Neutrophil (primary cell): ENCODE measurements around the gene TMEM204.

ENCODE experiments used
- H3K27ac ChIP-seq: fragments of 200-600 bp; sonication (generic); 2 replicates; pipeline ENCODE4 v1.5.1; 2016; ENCODE audit warnings: mild to moderate bottlenecking, moderate library complexity
- H3K27me3 ChIP-seq: fragments of 200-600 bp; sonication (generic); 2 replicates; pipeline ENCODE4 v1.6.0; 2016; ENCODE audit warnings: mild to moderate bottlenecking
- H3K36me3 ChIP-seq: fragments of 200-600 bp; sonication (generic); 2 replicates; pipeline ENCODE4 v1.5.1; 2017
- H3K4me1 ChIP-seq, 2 experiments: fragments of 200-600 bp in 1 of 2; sonication (generic) in 1 of 2; 1 replicate in 1 of 2; 2 replicates in 1 of 2; pipeline versions ENCODE4 v1.5.1 to v1.6.1; 2013 to 2016; ENCODE audit warnings: low read depth in 1 of 2, low read length in 1 of 2, mild to moderate bottlenecking in 1 of 2, moderate library complexity in 1 of 2; ENCODE audit not compliant: control insufficient read depth in 1 of 2, insufficient read depth in 1 of 2
- H3K4me3 ChIP-seq, 2 experiments: fragments of 200-600 bp in 1 of 2; sonication (generic) in 1 of 2; 1 replicate in 1 of 2; 2 replicates in 1 of 2; pipeline ENCODE4 v1.5.1; 2013 to 2016; ENCODE audit warnings: low read depth in 1 of 2, low read length in 1 of 2, mild to moderate bottlenecking in 1 of 2, moderate library complexity in 1 of 2
- H3K9me3 ChIP-seq: fragments of 200-600 bp; sonication (generic); 2 replicates; pipeline ENCODE4 v1.5.1; 2016
- CTCF ChIP-seq: fragments of 200-600 bp; sonication (generic); IDR thresholded peaks from 2 replicates; pipeline ENCODE4 v1.5.1; 2016; ENCODE audit warnings: antibody characterized with exemption

The TMEM204 gene

DNA sequence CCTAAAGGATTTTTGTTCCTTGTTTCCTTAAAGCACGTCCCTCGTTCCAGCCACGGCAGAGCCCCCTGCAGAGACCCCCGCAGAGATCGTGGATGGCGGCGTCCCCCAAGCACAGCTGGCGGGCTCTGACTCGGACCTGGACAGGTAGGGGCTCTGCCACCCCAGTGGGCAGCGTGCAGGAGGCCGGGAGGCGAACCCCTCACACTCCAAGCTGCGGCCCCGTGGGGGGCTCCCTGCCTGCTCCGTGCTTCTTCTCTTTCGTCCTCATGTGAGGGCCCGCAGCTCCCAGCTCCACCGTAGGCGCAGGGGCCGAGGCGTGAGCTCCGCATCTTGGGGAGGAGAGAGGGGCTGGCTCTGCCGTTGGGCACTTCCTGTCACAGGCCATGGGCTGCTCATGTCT lies 31.8 kb upstream of the TMEM204 start:
- Histone ChIP-seq H3K36me3 (peaks cover 74% of the 10 kb centered on the region), H3K27ac (no peak overlapping the region), H3K27me3 (no peaks in the 10 kb centered on the region), H3K4me3 (no peak overlapping the region), H3K9me3 (no peaks in the 10 kb centered on the region), H3K4me1 (no peaks in the 10 kb centered on the region)
- TF ChIP-seq CTCF: no peak

DNA sequence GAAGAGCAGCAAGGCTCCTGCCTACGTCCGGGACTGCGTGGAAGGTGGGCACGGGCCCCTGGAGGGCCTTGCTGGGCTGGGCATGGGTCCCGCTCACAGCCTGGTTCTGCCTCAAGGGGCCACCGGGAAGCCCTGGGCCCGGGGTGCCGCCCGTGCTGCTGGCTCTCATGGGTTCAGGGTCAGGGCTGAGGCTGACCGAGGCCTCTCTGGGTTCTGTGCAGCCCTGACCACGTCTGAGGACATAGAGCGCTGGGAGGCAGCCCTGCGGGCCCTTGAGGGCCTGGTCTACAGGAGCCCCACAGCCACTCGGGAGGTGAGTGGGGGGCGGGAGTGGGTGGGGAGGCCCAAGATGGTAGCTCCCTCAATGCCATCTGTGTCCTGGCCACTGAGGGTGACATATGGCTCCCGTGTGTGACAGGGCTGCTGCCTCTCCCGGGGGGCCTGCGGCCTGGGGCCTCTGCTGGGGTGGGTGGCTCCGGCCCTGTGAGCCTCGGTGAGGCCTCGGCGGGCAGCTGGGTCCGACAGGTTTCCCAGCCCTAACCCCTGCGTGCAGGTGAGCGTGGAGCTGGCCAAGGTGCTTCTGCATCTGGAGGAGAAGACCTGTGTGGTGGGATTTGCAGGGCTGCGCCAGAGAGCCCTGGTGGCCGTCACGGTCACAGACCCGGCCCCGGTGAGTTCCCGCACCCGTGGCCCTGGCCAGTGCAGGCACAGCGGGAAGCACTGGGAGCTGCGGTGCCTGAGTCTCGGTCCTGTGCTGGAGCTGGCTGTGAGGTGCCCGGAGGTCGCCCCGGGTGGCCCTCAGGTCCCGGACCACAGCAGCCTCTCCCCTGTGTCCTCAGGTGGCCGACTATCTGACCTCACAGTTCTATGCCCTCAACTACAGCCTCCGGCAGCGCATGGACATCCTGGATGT lies 31.1 kb upstream of the TMEM204 start:
- no peak overlapping the region for H3K4me3 ChIP-seq
- H3K36me3 ChIP-seq: peaks cover 74% of the 10 kb centered on the region
- H3K27ac ChIP-seq: no peak overlapping the region
- no peaks in the 10 kb centered on the region for H3K4me1 ChIP-seq
- H3K9me3 ChIP-seq: no peaks in the 10 kb centered on the region
- no peak for TF ChIP-seq CTCF
- no peaks in the 10 kb centered on the region for H3K27me3 ChIP-seq

DNA sequence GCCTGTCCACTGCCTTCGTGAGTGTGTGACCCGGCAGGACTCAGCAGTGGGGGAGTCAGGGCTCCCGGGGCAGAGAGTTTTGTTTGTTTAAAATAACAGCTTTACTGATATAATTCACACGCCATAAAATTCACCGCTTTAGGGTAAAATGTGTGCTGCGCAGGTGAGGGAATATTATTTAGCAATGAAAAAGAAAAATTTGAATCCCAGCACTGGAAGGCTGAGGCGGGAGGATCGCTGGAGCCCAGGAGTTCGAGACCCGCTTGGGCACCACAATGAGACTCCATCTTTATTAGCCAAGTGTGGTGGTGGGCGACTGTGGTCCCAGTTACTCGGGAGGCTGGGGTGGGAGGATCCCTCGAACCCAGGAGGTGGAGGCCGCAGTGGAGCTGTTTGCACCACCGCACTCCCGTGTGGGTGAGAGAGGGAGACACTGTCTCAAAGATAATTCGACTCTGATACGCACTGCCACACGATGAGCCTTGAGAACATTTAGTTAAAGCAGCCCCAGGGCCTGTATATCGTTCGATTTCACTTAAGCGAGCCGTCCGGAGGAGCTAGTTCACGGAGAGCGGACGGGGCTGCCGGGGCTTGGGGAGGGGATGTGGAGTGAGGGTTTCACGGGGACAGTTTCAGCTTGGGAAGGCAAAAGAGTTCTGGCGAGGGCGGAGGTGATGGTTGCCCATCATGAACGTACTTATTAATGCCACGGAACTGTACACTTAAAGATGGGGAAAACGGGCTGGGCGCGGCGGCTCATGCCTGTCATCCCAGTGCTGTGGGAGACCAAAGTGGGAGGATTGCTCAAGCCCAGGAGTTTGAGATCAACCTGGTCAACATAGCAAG lies 30.1 kb upstream of the TMEM204 start:
- Histone ChIP-seq H3K27me3 (no peaks in the 10 kb centered on the region), H3K4me3 (no peak overlapping the region), H3K9me3 (no peaks in the 10 kb centered on the region), H3K27ac (no peak overlapping the region), H3K4me1 (no peaks in the 10 kb centered on the region), H3K36me3 (peaks cover 73% of the 10 kb centered on the region)
- TF ChIP-seq CTCF: no peak

- H3K9me3 ChIP-seq: no peaks in the 10 kb centered on the region
- TF ChIP-seq CTCF: no peak
- no peaks in the 10 kb centered on the region for H3K27me3 ChIP-seq
- no peak overlapping the region for H3K4me3 ChIP-seq
- H3K36me3 ChIP-seq: peaks cover 77% of the 10 kb centered on the region
- no peak overlapping the region for H3K27ac ChIP-seq
- no peaks in the 10 kb centered on the region for H3K4me1 ChIP-seq
Observed at GRCh38 chr16:1505073-1505844, 28.2 kb upstream of the TMEM204 start.

DNA sequence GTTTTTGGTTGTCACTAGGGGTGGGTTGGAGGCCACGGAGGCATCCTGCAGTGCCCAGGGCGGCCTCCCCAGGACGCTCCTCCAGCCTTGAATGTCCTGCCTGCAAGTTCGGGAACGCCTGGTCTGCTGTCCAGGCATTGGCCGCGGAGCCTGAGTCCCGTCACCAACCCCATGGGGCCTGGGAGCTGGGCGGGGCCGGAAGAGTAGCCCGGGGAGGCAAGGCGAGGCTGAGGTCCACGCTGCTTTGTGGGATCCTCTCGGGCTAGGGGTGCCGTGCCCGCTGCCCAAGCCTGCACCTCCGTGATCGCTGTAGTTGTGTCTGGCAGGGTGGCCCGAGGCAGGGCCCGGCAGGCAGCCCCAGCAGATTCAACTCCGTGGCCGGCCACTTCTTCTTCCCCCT lies 27.6 kb upstream of the TMEM204 start:
- H3K4me3 ChIP-seq: no peak overlapping the region
- H3K9me3 ChIP-seq: no peaks in the 10 kb centered on the region

More for the DNA sequence above, 27.6 kb upstream of the TMEM204 start:
- Histone ChIP-seq H3K36me3 (peaks cover 75% of the 10 kb centered on the region), H3K27me3 (no peaks in the 10 kb centered on the region), H3K27ac (no peak overlapping the region), H3K4me1 (no peaks in the 10 kb centered on the region)
- no peak for TF ChIP-seq CTCF
